Progenitor cell of endocrine pancreas (in vitro differentiated cells): ENCODE results near the gene FTSJ1. TPM values are rescaled to one million over a fixed set of nuclear protein-coding genes. Genes with fewer than 3 reads are reported as not detected.
A peak's percentile ranks its signal among the peaks of the same experiment; 100 is the strongest.

Source experiments
- DNase-seq: peaks from one replicate; pipeline ENCODE4 v3.0.0; 2021; ENCODE audit warnings: low spot score; ENCODE audit not compliant: unreplicated experiment
- H3K27ac Mint-ChIP-seq: 2 replicates; pipeline ENCODE4 v1.8.0; 2021; ENCODE audit warnings: mild to moderate bottlenecking, moderate library complexity, mixed read lengths
- H3K27me3 Mint-ChIP-seq: 2 replicates; pipeline ENCODE4 v1.8.0; 2021; ENCODE audit warnings: mixed read lengths
- H3K36me3 Mint-ChIP-seq: 2 replicates; pipeline ENCODE4 v1.8.0; 2022; ENCODE audit warnings: mixed read lengths; ENCODE audit not compliant: insufficient read depth
- H3K4me1 Mint-ChIP-seq: 2 replicates; pipeline ENCODE4 v1.8.0; 2021; ENCODE audit warnings: low read depth, mixed read lengths
- H3K4me3 Mint-ChIP-seq: 2 replicates; pipeline ENCODE4 v1.8.0; 2021; ENCODE audit warnings: low read depth, mild to moderate bottlenecking, moderate library complexity, mixed read lengths
- H3K9me3 Mint-ChIP-seq: 2 replicates; pipeline ENCODE4 v1.8.0; 2021; ENCODE audit warnings: low read depth, mixed read lengths
- CTCF ChIP-seq: fragments of 200-600 bp; sonication (generic); IDR thresholded peaks from one replicate; pipeline ENCODE4 v1.5.0; 2021; ENCODE audit warnings: antibody characterized with exemption, mild to moderate bottlenecking; ENCODE audit not compliant: unreplicated experiment
- total RNA-seq: library from RNA; stranded (reverse); gene quantifications from 2 replicates; pipeline ENCODE4 v1.2.1, GENCODE V29; 2021

FTSJ1 gene
- total RNA-seq, 1 donor from 2014 or later, result 40.5 TPM

- peaks cover 7% of the 10 kb centered on the region for H3K9me3 Mint-ChIP-seq
- no peak for DNase-seq
- peak overlapping the region; percentile 1 for H3K27ac Mint-ChIP-seq
- H3K36me3 Mint-ChIP-seq, result no peaks in the 10 kb centered on the region
- no peak for TF ChIP-seq CTCF
- H3K27me3 Mint-ChIP-seq, result no peaks in the 10 kb centered on the region
- no peak overlapping the region for H3K4me3 Mint-ChIP-seq
- no peaks in the 10 kb centered on the region for H3K4me1 Mint-ChIP-seq
These were observed 20.7 kb downstream of the FTSJ1 start for GRCh38 chrX:48496660-48497059.

GRCh38 chrX:48497871-48498270, 21.9 kb downstream of the FTSJ1 start:
- H3K4me3 Mint-ChIP-seq, result no peak overlapping the region
- TF ChIP-seq CTCF, result no peak
- H3K27ac Mint-ChIP-seq, result no peak overlapping the region
- H3K4me1 Mint-ChIP-seq, result no peaks in the 10 kb centered on the region
- peaks cover 8% of the 10 kb centered on the region for H3K9me3 Mint-ChIP-seq
- no peaks in the 10 kb centered on the region for H3K36me3 Mint-ChIP-seq
- no peaks in the 10 kb centered on the region for H3K27me3 Mint-ChIP-seq
- no peak for DNase-seq

GRCh38 chrX:48498374-48498809, 22.4 kb downstream of the FTSJ1 start:
- H3K4me1 Mint-ChIP-seq, result no peaks in the 10 kb centered on the region

GRCh38 chrX:48504261-48504660, 28.3 kb downstream of the FTSJ1 start:
- H3K27me3 Mint-ChIP-seq, result no peaks in the 10 kb centered on the region
- H3K27ac Mint-ChIP-seq, result no peak overlapping the region
- TF ChIP-seq CTCF, result no peak
- H3K4me1 Mint-ChIP-seq, result peaks cover 2% of the 10 kb centered on the region
- no peak for DNase-seq
- H3K4me3 Mint-ChIP-seq, result no peak overlapping the region
- H3K9me3 Mint-ChIP-seq, result peaks cover 12% of the 10 kb centered on the region
- no peaks in the 10 kb centered on the region for H3K36me3 Mint-ChIP-seq

More at GRCh38 chrX:48498374-48498809, 22.4 kb downstream of the FTSJ1 start:
- Mint-ChIP-seq H3K9me3 (peaks cover 9% of the 10 kb centered on the region), H3K27ac (no peak overlapping the region), H3K4me3 (no peak overlapping the region), H3K36me3 (no peaks in the 10 kb centered on the region), H3K27me3 (no peaks in the 10 kb centered on the region)
- TF ChIP-seq CTCF, result no peak
- no peak for DNase-seq

- no peak overlapping the region for H3K27ac Mint-ChIP-seq
- H3K36me3 Mint-ChIP-seq, result peaks cover 1% of the 10 kb centered on the region
- H3K9me3 Mint-ChIP-seq, result peaks cover 13% of the 10 kb centered on the region
- H3K27me3 Mint-ChIP-seq, result no peaks in the 10 kb centered on the region
- H3K4me3 Mint-ChIP-seq, result no peak overlapping the region
- TF ChIP-seq CTCF, result no peak
- DNase-seq, result no peak
- peaks cover 2% of the 10 kb centered on the region for H3K4me1 Mint-ChIP-seq
These were observed 29.5 kb downstream of the FTSJ1 start for GRCh38 chrX:48505481-48505880.
